Endothelial cell of umbilical vein (primary cell): ENCODE measurements around the gene HTR1E.

ENCODE experiments used
- POLR2A ChIP-seq: IDR thresholded peaks from 2 replicates; pipeline ENCODE4 v1.6.1; 2012; ENCODE audit warnings: low read depth, mild to moderate bottlenecking, control low read depth, low read length
- TF ChIP-seq, protein P1 (sequence below), 2 donors: IDR thresholded peaks; 1 replicate in 1 of 2; 2 replicates in 1 of 2; pipeline ENCODE4 v1.5.1; 2011; ENCODE audit warnings: low read length in 2 of 2, mild to moderate bottlenecking in 2 of 2, moderate library complexity in 2 of 2, control low read depth in 1 of 2, inconsistent platforms in 1 of 2, low read depth in 1 of 2; ENCODE audit not compliant: insufficient read depth in 1 of 2; ENCODE audit errors: extremely low read depth in 1 of 2

DNA sequence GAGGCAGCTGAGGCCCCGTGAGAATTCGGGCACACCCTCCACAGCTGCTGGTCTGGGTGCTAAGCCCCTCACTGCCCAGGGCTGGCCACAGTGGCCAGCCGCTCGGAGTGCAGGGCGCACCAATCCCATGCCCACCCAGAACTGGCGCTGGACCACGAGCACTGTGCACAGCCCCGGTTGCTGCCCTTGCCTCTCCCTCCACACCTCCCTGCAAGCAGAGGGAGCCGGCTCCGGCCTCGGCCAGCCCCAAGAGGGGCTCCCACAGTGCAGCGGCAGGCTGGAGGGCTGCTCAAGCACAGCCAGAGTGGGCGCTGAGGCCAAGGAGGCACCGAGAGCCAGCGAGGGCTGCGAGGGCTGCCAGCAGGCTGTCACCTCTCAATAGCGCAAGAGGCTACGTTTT lies 122.6 kb downstream of the HTR1E start:
- no peak for TF ChIP-seq POLR2A
- TF ChIP-seq, protein P1, sequence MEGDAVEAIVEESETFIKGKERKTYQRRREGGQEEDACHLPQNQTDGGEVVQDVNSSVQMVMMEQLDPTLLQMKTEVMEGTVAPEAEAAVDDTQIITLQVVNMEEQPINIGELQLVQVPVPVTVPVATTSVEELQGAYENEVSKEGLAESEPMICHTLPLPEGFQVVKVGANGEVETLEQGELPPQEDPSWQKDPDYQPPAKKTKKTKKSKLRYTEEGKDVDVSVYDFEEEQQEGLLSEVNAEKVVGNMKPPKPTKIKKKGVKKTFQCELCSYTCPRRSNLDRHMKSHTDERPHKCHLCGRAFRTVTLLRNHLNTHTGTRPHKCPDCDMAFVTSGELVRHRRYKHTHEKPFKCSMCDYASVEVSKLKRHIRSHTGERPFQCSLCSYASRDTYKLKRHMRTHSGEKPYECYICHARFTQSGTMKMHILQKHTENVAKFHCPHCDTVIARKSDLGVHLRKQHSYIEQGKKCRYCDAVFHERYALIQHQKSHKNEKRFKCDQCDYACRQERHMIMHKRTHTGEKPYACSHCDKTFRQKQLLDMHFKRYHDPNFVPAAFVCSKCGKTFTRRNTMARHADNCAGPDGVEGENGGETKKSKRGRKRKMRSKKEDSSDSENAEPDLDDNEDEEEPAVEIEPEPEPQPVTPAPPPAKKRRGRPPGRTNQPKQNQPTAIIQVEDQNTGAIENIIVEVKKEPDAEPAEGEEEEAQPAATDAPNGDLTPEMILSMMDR (IDR thresholded peaks at IDR 0.05; ENCODE audit: extremely low read depth in 1 of 2, insufficient read depth in 1 of 2, low read depth in 1 of 2, low read length in 2 of 2) = no peak
